ENCODE results near the gene MVD. TPM values are rescaled to one million over a fixed set of nuclear protein-coding genes. Genes with fewer than 3 reads are reported as not detected.
A peak's percentile ranks its signal among the peaks of the same experiment; 100 is the strongest.

MVD gene
- total and polyA plus RNA-seq, 3 experiments from 2014 or later = 25.6 to 59.7 (median 58.0) TPM

DNA sequence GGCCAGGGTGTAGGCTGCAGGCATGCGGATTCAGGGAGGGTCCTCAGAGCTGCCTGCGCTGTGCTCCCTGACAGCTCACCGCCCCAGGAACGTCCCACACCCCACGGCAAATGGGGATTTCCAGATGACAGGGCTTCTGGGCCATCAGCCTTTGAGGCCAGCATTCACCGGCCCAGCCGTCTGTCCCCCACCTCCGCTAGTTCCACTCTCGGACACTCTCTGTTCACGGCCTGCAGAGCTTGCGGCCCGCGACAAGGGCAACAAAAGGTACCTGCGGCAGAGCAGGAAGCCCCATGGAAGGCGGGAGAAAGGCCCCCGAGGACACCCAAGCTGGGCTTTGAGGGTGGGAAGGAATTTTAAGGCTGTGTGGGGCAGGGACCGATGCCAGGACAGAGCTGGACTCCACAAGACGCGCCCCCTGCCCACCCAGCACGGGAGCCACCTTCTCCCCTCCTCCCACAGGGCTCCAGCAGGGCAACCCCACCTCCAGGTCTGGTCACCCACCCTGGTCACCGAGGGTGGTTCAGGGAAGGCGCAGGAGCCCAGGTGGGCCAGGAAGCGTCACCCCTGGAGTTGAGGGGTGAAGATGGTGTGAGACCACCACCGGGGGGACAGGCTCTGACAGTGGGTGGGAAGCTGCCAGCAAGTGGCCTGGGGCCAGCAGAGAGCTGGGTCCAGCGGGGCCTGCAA lies 6.5 kb downstream of the MVD start:
- H3K27me3 ChIP-seq (ENCODE audit: insufficient read depth, low read length, poor library complexity, severe bottlenecking) = no peaks in the 10 kb centered on the region
- H3K27me3 Mint-ChIP-seq = no peaks in the 10 kb centered on the region
- ChIA-PET POLR2A (no interaction called here), CTCF (interaction anchor here (1.5 kb wide), 1 partner anchor 25 kb away, joined by 3 read pairs; no protein-coding TSS in a partner anchor)
- H3K36me3 ChIP-seq (ENCODE audit: insufficient read depth, low read length) = no peaks in the 10 kb centered on the region
- H3K27ac ChIP-seq (ENCODE audit: low read depth, low read length) = no peak overlapping the region
- no peak overlapping the region for H3K4me3 Mint-ChIP-seq
- no peak overlapping the region for H3K4me3 ChIP-seq (ENCODE audit: low read length)
- no peak for DNase-seq
- no peaks in the 10 kb centered on the region for H3K9me3 Mint-ChIP-seq
- H3K4me1 Mint-ChIP-seq = peaks cover 6 to 15% (median 8%) of the 10 kb centered on the region in 3 donors
- H3K9me3 ChIP-seq (ENCODE audit: low read length) = no peaks in the 10 kb centered on the region
- H3K4me1 ChIP-seq (ENCODE audit: insufficient read depth, low read length) = peaks cover 7% of the 10 kb centered on the region
- peaks cover 0 to 34% (median 0%) of the 10 kb centered on the region in 3 donors for H3K36me3 Mint-ChIP-seq
- no peak overlapping the region for H3K27ac Mint-ChIP-seq

DNA sequence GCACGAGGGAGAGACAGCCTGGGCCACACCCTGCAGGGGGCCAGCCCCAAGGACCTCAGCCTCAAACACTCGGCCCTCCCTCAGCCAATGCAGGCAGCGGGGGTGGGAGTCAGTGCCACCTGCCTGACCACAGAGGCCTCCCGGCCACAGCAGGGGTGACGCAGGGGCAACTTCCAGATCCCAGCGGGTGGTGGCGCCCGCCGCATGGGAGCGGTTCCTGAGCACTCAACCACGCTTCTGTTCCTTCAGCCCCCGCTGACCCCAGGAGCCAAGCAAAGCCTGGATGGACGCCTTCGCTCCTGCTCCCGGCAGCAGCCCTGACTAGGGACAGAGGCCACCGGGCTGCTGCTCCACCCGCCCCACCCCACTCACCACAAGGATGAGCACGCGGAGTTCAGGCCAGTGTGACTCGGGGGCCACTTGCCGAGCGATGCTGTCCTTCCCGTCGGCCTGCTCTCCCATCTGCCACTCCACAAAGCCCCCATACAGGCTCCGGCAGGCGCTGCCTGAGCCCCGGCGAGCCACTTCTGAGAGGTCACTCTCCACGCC lies 7.1 kb downstream of the MVD start:
- no peak overlapping the region for H3K27ac ChIP-seq (ENCODE audit: low read depth, low read length)
- ChIA-PET CTCF (no interaction called here), POLR2A (no interaction called here)

DNA sequence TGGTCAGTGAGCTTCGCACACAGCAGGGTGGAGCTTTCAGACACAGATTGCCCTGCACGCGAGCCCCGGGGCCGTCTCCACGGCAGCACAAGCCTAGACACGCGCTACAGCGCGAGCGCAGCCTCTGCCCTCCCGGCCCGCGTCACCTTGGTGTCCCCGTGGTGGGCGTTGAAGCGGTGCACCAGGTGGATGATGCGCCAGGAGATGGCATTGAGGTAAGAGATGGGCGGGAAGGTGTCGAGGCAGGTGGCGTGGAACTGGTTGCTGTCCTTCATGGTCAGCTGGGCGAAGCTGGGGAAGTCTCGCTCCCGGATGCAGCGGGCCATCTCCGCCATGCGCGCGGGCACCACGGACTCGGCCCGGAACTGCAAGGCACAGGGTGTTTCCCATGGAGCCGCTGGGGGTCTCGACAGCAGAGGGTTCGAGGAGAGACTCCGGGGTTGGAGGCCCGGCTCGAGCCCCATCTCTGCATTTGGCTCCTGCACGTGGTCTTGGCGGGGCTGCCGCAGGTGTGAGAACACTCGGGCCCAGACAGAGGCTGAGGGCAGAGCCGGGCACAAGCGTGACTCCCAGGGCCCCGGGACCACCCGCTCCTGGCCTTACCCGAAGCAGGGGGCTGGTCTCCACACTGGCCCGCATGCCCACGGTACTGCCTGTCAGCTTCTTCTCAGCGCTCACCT lies 7.7 kb downstream of the MVD start:
- peaks cover 6 to 15% (median 6%) of the 10 kb centered on the region in 3 donors for H3K4me1 Mint-ChIP-seq

More for the DNA sequence above, 7.1 kb downstream of the MVD start:
- Histone ChIP-seq H3K36me3 (ENCODE audit: insufficient read depth, low read length) (no peaks in the 10 kb centered on the region), H3K4me1 (ENCODE audit: insufficient read depth, low read length) (peaks cover 11% of the 10 kb centered on the region), H3K9me3 (ENCODE audit: low read length) (no peaks in the 10 kb centered on the region), H3K4me3 (ENCODE audit: low read length) (no peak overlapping the region), H3K27me3 (ENCODE audit: insufficient read depth, low read length, poor library complexity, severe bottlenecking) (no peaks in the 10 kb centered on the region)
- H3K27ac Mint-ChIP-seq = no peak overlapping the region
- peaks cover 5 to 14% (median 6%) of the 10 kb centered on the region in 3 donors for H3K4me1 Mint-ChIP-seq
- H3K4me3 Mint-ChIP-seq = no peak overlapping the region
- H3K9me3 Mint-ChIP-seq = no peaks in the 10 kb centered on the region
- no peaks in the 10 kb centered on the region for H3K27me3 Mint-ChIP-seq
- no peak for DNase-seq
- H3K36me3 Mint-ChIP-seq = peaks cover 0 to 37% (median 0%) of the 10 kb centered on the region in 3 donors

DNA sequence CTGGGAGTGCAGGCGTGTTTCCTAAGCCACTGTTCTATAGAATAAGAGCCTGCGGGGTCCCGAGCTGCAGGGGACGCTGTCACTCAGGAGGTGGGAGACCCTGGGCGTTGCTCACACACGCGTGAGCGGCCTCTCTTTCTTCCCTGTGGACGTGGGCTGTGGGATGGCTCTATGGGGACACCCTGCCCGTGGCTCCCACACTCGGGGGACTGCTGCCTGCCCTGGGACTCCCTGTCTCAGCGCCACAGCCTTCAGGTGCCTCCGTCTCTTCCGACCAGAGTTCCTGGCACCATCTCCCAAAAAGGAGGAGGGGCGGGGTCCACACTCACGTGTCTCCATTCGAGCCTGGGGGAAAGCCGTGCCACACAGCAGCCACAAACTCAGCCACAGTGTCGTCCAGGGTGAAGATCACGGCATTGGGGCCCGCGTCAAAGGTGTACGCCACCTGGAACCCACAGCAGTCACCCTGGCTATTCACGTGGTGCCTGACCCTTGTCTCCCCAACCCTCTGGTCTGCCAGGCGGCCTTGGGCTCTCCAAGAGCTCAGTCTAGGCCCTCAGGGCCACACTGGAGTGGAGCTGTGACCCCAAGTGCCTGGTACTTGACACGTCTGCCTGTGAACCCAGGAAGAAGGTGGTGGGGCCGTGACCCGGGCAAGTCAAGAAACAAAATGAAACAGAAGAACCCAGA lies 8.4 kb downstream of the MVD start:
- Mint-ChIP-seq H3K36me3 (peaks cover 0 to 42% (median 0%) of the 10 kb centered on the region in 3 donors), H3K4me1 (peaks cover 7 to 19% (median 8%) of the 10 kb centered on the region in 3 donors), H3K9me3 (no peaks in the 10 kb centered on the region), H3K4me3 (peak overlapping the region in 2 of 7 donors; percentile 62 to 83), H3K27ac (peak overlapping the region in 4 of 8 donors; percentile 40 to 79 (median 64)), H3K27me3 (no peaks in the 10 kb centered on the region)
- no peak for DNase-seq
- ChIA-PET CTCF (no interaction called here), POLR2A (no interaction called here)
- Histone ChIP-seq H3K9me3 (ENCODE audit: low read length) (no peaks in the 10 kb centered on the region), H3K27me3 (ENCODE audit: insufficient read depth, low read length, poor library complexity, severe bottlenecking) (no peaks in the 10 kb centered on the region), H3K27ac (ENCODE audit: low read depth, low read length) (no peak overlapping the region), H3K4me1 (ENCODE audit: insufficient read depth, low read length) (peaks cover 18% of the 10 kb centered on the region), H3K4me3 (ENCODE audit: low read length) (no peak overlapping the region), H3K36me3 (ENCODE audit: insufficient read depth, low read length) (peaks cover under 1% of the 10 kb centered on the region)

More for the DNA sequence above, 7.7 kb downstream of the MVD start:
- no peak for DNase-seq
- ChIA-PET CTCF (no interaction called here), POLR2A (no interaction called here)
- H3K9me3 ChIP-seq (ENCODE audit: low read length) = no peaks in the 10 kb centered on the region
- no peaks in the 10 kb centered on the region for H3K27me3 ChIP-seq (ENCODE audit: insufficient read depth, low read length, poor library complexity, severe bottlenecking)
- H3K36me3 ChIP-seq (ENCODE audit: insufficient read depth, low read length) = no peaks in the 10 kb centered on the region
- Mint-ChIP-seq H3K9me3 (no peaks in the 10 kb centered on the region), H3K27me3 (no peaks in the 10 kb centered on the region), H3K27ac (peak overlapping the region in 1 of 8 donors; percentile 57), H3K36me3 (peaks cover 0 to 40% (median 0%) of the 10 kb centered on the region in 3 donors), H3K4me3 (peak overlapping the region in 1 of 7 donors; percentile 62)
- no peak overlapping the region for H3K27ac ChIP-seq (ENCODE audit: low read depth, low read length)
- peaks cover 11% of the 10 kb centered on the region for H3K4me1 ChIP-seq (ENCODE audit: insufficient read depth, low read length)
- no peak overlapping the region for H3K4me3 ChIP-seq (ENCODE audit: low read length)

GRCh38 chr16:88653596-88654362 lies 9.1 kb downstream of the MVD start:
- ChIA-PET CTCF (no interaction called here), POLR2A (no interaction called here)
- H3K4me3 ChIP-seq (ENCODE audit: low read length) = no peak overlapping the region
- Mint-ChIP-seq H3K4me3 (peak overlapping the region in 1 of 7 donors; percentile 51), H3K27ac (peak overlapping the region; percentile 22 to 83 (median 68)), H3K27me3 (peaks cover 0 to 2% of the 10 kb centered on the region in 2 donors), H3K36me3 (peaks cover 0 to 46% (median 0%) of the 10 kb centered on the region in 3 donors), H3K4me1 (peaks cover 13 to 25% (median 13%) of the 10 kb centered on the region in 3 donors), H3K9me3 (no peaks in the 10 kb centered on the region)
- no peaks in the 10 kb centered on the region for H3K9me3 ChIP-seq (ENCODE audit: low read length)
- H3K27ac ChIP-seq (ENCODE audit: low read depth, low read length) = no peak overlapping the region
- DNase-seq = no peak
- peaks cover 24% of the 10 kb centered on the region for H3K4me1 ChIP-seq (ENCODE audit: insufficient read depth, low read length)
- H3K36me3 ChIP-seq (ENCODE audit: insufficient read depth, low read length) = peaks cover 5% of the 10 kb centered on the region
- no peaks in the 10 kb centered on the region for H3K27me3 ChIP-seq (ENCODE audit: insufficient read depth, low read length, poor library complexity, severe bottlenecking)

GRCh38 chr16:88653101-88653500 lies 9.8 kb downstream of the MVD start:
- Histone ChIP-seq H3K4me1 (ENCODE audit: insufficient read depth, low read length) (peaks cover 24% of the 10 kb centered on the region), H3K9me3 (ENCODE audit: low read length) (no peaks in the 10 kb centered on the region), H3K27ac (ENCODE audit: low read depth, low read length) (no peak overlapping the region), H3K27me3 (ENCODE audit: insufficient read depth, low read length, poor library complexity, severe bottlenecking) (no peaks in the 10 kb centered on the region), H3K36me3 (ENCODE audit: insufficient read depth, low read length) (peaks cover 5% of the 10 kb centered on the region), H3K4me3 (ENCODE audit: low read length) (no peak overlapping the region)
- Mint-ChIP-seq H3K27me3 (peaks cover 0 to 2% of the 10 kb centered on the region in 2 donors), H3K36me3 (peaks cover 0 to 47% (median 0%) of the 10 kb centered on the region in 3 donors), H3K4me3 (peak overlapping the region in 2 of 7 donors; percentile 28 to 51), H3K4me1 (peaks cover 13 to 28% (median 13%) of the 10 kb centered on the region in 3 donors), H3K27ac (peak overlapping the region; percentile 22 to 83 (median 62)), H3K9me3 (no peaks in the 10 kb centered on the region)
- ChIA-PET POLR2A (no interaction called here), CTCF (no interaction called here)
- no peak for DNase-seq

GRCh38 chr16:88652762-88653063 lies 10.2 kb downstream of the MVD start:
- H3K4me3 ChIP-seq (ENCODE audit: low read length) = no peak overlapping the region
- H3K4me3 Mint-ChIP-seq = peak overlapping the region in 1 of 7 donors; percentile 28
- no peak for DNase-seq
- ChIA-PET POLR2A (no interaction called here), CTCF (interaction anchor here (1.3 kb wide), 1 partner anchor 10 kb away, joined by 5 read pairs; the partner anchor contains the start of gene MVD)
- H3K36me3 ChIP-seq (ENCODE audit: insufficient read depth, low read length) = peaks cover 5% of the 10 kb centered on the region
- H3K9me3 ChIP-seq (ENCODE audit: low read length) = no peaks in the 10 kb centered on the region
- H3K9me3 Mint-ChIP-seq = no peaks in the 10 kb centered on the region
- peak overlapping the region in 4 of 8 donors; percentile 40 to 84 (median 70) for H3K27ac Mint-ChIP-seq
- peaks cover 13 to 29% (median 13%) of the 10 kb centered on the region in 3 donors for H3K4me1 Mint-ChIP-seq
- peaks cover 0 to 43% (median 0%) of the 10 kb centered on the region in 3 donors for H3K36me3 Mint-ChIP-seq
- H3K27ac ChIP-seq (ENCODE audit: low read depth, low read length) = no peak overlapping the region
- H3K27me3 ChIP-seq (ENCODE audit: insufficient read depth, low read length, poor library complexity, severe bottlenecking) = no peaks in the 10 kb centered on the region
- H3K27me3 Mint-ChIP-seq = peaks cover 0 to 2% of the 10 kb centered on the region in 2 donors
- H3K4me1 ChIP-seq (ENCODE audit: insufficient read depth, low read length) = peaks cover 24% of the 10 kb centered on the region
